Lower lobe of right lung (tissue), 2 donors: ENCODE measurements around the gene MVK. TPM values are rescaled to one million over a fixed set of nuclear protein-coding genes. Genes with fewer than 3 reads are reported as not detected.

Experiments
- ATAC-seq, 2 donors: fragments of 200-7000 bp; cut with Tn5 transposase; one replicate each; pipeline ENCODE4 v1.9.1; 2020 to 2022; ENCODE audit warnings: mild to moderate bottlenecking in 2 of 2, moderate library complexity in 2 of 2
- DNase-seq: peaks from one replicate; pipeline ENCODE4 v3.0.0-alpha.2; 2020
- H3K27ac ChIP-seq: fragments of 200-600 bp; one replicate; pipeline ENCODE4 v1.8.0; 2022
- H3K27me3 ChIP-seq: fragments of 200-600 bp; one replicate; pipeline ENCODE4 v1.8.0; 2022; ENCODE audit warnings: low read depth
- H3K36me3 ChIP-seq: fragments of 200-600 bp; one replicate; pipeline ENCODE4 v1.8.0; 2022; ENCODE audit warnings: mild to moderate bottlenecking
- H3K4me1 ChIP-seq: fragments of 200-600 bp; one replicate; pipeline ENCODE4 v1.8.0; 2022
- H3K4me3 ChIP-seq: fragments of 200-600 bp; one replicate; pipeline ENCODE4 v1.8.0; 2022; ENCODE audit warnings: mild to moderate bottlenecking
- H3K9me3 ChIP-seq: fragments of 200-600 bp; one replicate; pipeline ENCODE4 v1.8.0; 2022
- intact Hi-C: fragments of 100-400 bp; cut with DNase I; formaldehyde crosslinking; loops from one replicate; pipeline ENCODE4 v1.11.0; 2022
- total RNA-seq: library from RNA; stranded (reverse); fragmentation: NEBNext Ultra II Directional; extraction: Animal tissue kit (Norgen Biotek cat#: 25700); gene quantifications from one replicate; pipeline ENCODE4 v1.2.1, GENCODE V29; 2021
- TF ChIP-seq, protein P1 (sequence below): fragments of 200-600 bp; IDR thresholded peaks from one replicate; pipeline ENCODE4 v1.8.0; 2022; ENCODE audit warnings: antibody characterized with exemption, mild to moderate bottlenecking
- donor health status: DM: no; HTN: yes; CAD: no; lungs with severe emphysema.

The MVK gene
- total RNA-seq, 1 donor from 2014 or later: 25.1 TPM

DNA sequence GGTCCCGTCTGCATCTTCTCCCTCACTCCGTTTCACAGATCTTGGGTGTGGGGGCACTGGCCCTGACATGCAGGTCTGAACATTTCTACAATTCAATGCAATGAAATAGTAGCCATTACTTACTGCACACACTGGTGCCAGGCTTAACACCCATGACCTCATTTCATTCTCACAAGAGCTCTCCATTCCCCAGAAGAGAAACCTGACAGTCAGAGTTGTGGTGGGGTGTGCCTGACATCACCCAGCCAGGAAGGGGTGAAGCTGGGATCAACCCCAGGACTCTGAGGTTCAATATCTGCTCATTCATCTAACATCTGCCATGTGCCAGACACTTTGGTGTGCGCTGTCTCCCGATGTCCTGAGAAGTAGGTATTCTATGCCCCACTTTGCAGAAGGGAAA lies 34.7 kb downstream of the MVK start:
- no peaks in the 10 kb centered on the region for H3K4me1 ChIP-seq
- no peaks in the 10 kb centered on the region for H3K36me3 ChIP-seq
- DNase-seq: no peak
- H3K27ac ChIP-seq: no peak overlapping the region
- TF ChIP-seq, protein P1, sequence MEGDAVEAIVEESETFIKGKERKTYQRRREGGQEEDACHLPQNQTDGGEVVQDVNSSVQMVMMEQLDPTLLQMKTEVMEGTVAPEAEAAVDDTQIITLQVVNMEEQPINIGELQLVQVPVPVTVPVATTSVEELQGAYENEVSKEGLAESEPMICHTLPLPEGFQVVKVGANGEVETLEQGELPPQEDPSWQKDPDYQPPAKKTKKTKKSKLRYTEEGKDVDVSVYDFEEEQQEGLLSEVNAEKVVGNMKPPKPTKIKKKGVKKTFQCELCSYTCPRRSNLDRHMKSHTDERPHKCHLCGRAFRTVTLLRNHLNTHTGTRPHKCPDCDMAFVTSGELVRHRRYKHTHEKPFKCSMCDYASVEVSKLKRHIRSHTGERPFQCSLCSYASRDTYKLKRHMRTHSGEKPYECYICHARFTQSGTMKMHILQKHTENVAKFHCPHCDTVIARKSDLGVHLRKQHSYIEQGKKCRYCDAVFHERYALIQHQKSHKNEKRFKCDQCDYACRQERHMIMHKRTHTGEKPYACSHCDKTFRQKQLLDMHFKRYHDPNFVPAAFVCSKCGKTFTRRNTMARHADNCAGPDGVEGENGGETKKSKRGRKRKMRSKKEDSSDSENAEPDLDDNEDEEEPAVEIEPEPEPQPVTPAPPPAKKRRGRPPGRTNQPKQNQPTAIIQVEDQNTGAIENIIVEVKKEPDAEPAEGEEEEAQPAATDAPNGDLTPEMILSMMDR: no peak
- H3K4me3 ChIP-seq: no peak overlapping the region
- intact Hi-C loops: no loop called here
- no peaks in the 10 kb centered on the region for H3K9me3 ChIP-seq
- ATAC-seq: no peak
- peaks cover 43% of the 10 kb centered on the region for H3K27me3 ChIP-seq

DNA sequence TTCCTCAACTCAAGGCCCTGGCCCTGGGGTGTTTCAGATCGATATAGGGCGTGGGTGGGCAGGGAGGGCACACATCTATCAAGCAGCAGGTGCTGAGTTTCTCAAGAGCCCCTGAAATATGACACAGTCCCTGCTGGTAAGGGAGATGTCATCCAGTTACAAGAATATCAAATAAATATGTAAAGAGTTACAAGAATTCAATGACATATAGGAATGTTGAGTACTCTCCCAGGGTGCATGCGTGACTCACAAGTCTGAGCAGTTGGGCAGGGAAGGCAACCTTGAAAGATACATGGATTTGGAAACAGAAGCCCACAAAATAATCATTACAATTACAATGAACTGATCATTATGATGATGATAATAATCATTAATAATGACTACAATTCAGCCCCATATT lies 35.2 kb downstream of the MVK start:
- DNase-seq: no peak
- H3K27me3 ChIP-seq: peaks cover 44% of the 10 kb centered on the region
- H3K9me3 ChIP-seq: no peaks in the 10 kb centered on the region
- no peak overlapping the region for H3K27ac ChIP-seq
- H3K4me3 ChIP-seq: no peak overlapping the region
- no peaks in the 10 kb centered on the region for H3K36me3 ChIP-seq
- TF ChIP-seq, protein P1: no peak
- ATAC-seq: no peak
- intact Hi-C loops: no loop called here
- no peaks in the 10 kb centered on the region for H3K4me1 ChIP-seq

GRCh38 chr12:109609342-109609741 lies 35.7 kb downstream of the MVK start:
- Histone ChIP-seq H3K27ac (no peak overlapping the region), H3K4me1 (no peaks in the 10 kb centered on the region), H3K27me3 (peaks cover 39% of the 10 kb centered on the region), H3K36me3 (no peaks in the 10 kb centered on the region), H3K9me3 (no peaks in the 10 kb centered on the region), H3K4me3 (no peak overlapping the region)
- no peak for ATAC-seq
- no peak for DNase-seq
- TF ChIP-seq, protein P1: no peak
- intact Hi-C loops: no loop called here

DNA sequence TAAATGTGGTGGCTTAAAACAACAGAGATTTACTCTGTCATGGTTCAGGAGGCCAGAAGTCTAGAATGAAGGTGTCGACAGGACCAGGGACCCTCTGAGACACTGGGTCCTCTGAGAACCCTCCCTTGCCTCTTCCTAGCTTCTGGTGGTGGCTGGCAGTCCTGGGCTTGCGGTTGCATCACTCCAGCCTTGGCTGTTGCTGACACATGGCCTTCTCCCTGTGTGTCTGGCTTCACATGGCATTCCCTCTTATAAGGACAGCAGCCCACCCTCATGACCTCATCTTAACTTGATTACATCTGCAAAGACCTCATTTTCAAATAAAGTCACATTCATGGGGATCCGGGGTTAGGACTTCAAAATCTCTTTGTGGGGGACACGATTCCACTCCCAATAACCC lies 36.9 kb downstream of the MVK start:
- DNase-seq (no peak), ATAC-seq (no peak)
- H3K9me3 ChIP-seq: no peaks in the 10 kb centered on the region
- intact Hi-C loops: no loop called here
- H3K4me3 ChIP-seq: no peak overlapping the region
- TF ChIP-seq, protein P1: no peak
- H3K36me3 ChIP-seq: no peaks in the 10 kb centered on the region
- H3K4me1 ChIP-seq: no peaks in the 10 kb centered on the region
- no peak overlapping the region for H3K27ac ChIP-seq
- peaks cover 39% of the 10 kb centered on the region for H3K27me3 ChIP-seq

DNA sequence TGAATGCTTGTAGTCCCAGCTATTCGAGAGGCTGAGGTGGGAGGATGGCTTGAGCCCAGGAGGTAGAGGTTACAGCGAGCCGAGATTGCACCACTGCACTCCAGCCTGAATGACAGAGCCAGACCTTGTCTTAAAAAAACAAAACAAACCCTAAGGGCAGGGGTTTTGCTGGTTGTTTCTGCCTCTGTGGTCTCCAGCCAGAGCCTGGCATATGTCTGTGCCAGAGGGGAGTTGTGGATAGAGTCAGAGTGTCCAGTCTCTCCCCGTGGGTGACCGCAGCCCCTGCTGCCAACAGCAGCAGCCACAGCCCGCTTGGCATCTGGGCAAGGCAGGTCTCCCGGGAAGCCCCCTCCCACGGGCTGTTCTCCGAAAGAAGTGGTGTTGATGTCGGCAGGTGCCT lies 37.6 kb downstream of the MVK start:
- no peaks in the 10 kb centered on the region for H3K36me3 ChIP-seq
- H3K4me1 ChIP-seq: no peaks in the 10 kb centered on the region
- ATAC-seq (no peak), DNase-seq (no peak)
- TF ChIP-seq, protein P1: no peak
- no peak overlapping the region for H3K4me3 ChIP-seq
- no peak overlapping the region for H3K27ac ChIP-seq
- intact Hi-C loops: no loop called here
- H3K9me3 ChIP-seq: no peaks in the 10 kb centered on the region
- peaks cover 37% of the 10 kb centered on the region for H3K27me3 ChIP-seq

- Histone ChIP-seq H3K27me3 (peaks cover 29% of the 10 kb centered on the region), H3K4me1 (no peaks in the 10 kb centered on the region), H3K36me3 (no peaks in the 10 kb centered on the region), H3K9me3 (no peaks in the 10 kb centered on the region), H3K27ac (no peak overlapping the region), H3K4me3 (no peak overlapping the region)
- intact Hi-C loops: no loop called here
- ATAC-seq: no peak
- DNase-seq: no peak
- TF ChIP-seq, protein P1: no peak
Measured at GRCh38 chr12:109612003-109612402, 38.4 kb downstream of the MVK start.
